Globus pallidus (tissue), 1 donor: ENCODE measurements around the gene PTPRT.

Source experiments
- DNase-seq: peaks from one replicate; pipeline ENCODE4 v3.0.0-alpha.2; 2015; ENCODE audit warnings: low spot score

Gene PTPRT

GRCh38 chr20:42795111-42795695 is 394.5 kb downstream of the PTPRT start:
- no peak for DNase-seq

GRCh38 chr20:42792052-42792451 is 397.7 kb downstream of the PTPRT start:
- peak; percentile 91 for DNase-seq

GRCh38 chr20:42790111-42790510 is 399.6 kb downstream of the PTPRT start:
- DNase-seq, result no peak

- no peak for DNase-seq
Measured at GRCh38 chr20:42788707-42789106, 401.0 kb downstream of the PTPRT start.

GRCh38 chr20:42785041-42785440 is 404.7 kb downstream of the PTPRT start:
- DNase-seq, result no peak

GRCh38 chr20:42779216-42779615 is 410.5 kb downstream of the PTPRT start:
- DNase-seq, result no peak

- DNase-seq, result no peak
Measured at GRCh38 chr20:42775866-42776265, 413.8 kb downstream of the PTPRT start.

- peak; percentile 31 for DNase-seq
Measured at GRCh38 chr20:42775037-42775436, 414.7 kb downstream of the PTPRT start.

GRCh38 chr20:42763015-42763414 is 426.7 kb downstream of the PTPRT start:
- DNase-seq, result no peak

- DNase-seq, result peak; percentile 12
Measured at GRCh38 chr20:42756991-42757390, 432.7 kb downstream of the PTPRT start.

- DNase-seq, result no peak
Measured at GRCh38 chr20:42754706-42755105, 435.0 kb downstream of the PTPRT start.

- no peak for DNase-seq
Measured at GRCh38 chr20:42752620-42753019, 437.1 kb downstream of the PTPRT start.

- DNase-seq, result no peak
Measured at GRCh38 chr20:42749556-42749955, 440.1 kb downstream of the PTPRT start.

- no peak for DNase-seq
Measured at GRCh38 chr20:42747765-42748411, 441.8 kb downstream of the PTPRT start.

- DNase-seq, result no peak
Measured at GRCh38 chr20:42744756-42745465, 444.8 kb downstream of the PTPRT start.

GRCh38 chr20:42742926-42743325 is 446.8 kb downstream of the PTPRT start:
- DNase-seq, result no peak

GRCh38 chr20:42741906-42742305 is 447.8 kb downstream of the PTPRT start:
- no peak for DNase-seq

GRCh38 chr20:42740226-42740870 is 449.4 kb downstream of the PTPRT start:
- DNase-seq, result peak; percentile 21

- DNase-seq, result no peak
Measured at GRCh38 chr20:42739683-42740082, 450.0 kb downstream of the PTPRT start.

GRCh38 chr20:42735539-42735938 is 454.2 kb downstream of the PTPRT start:
- no peak for DNase-seq

- DNase-seq, result no peak
Measured at GRCh38 chr20:42734660-42735368, 454.9 kb downstream of the PTPRT start.

GRCh38 chr20:42721923-42722322 is 467.8 kb downstream of the PTPRT start:
- DNase-seq, result no peak
